Loucy (cell line): ENCODE data around the gene GFM1.

Experiments
- EZH2phosphoT487 ChIP-seq: fragments of 200-600 bp; IDR thresholded peaks from 2 replicates; pipeline ENCODE4 v1.6.1; 2018; ENCODE audit warnings: antibody characterized with exemption, mild to moderate bottlenecking, moderate library complexity, borderline replicate concordance
- TF ChIP-seq, protein P1 (sequence below): fragments of 200-600 bp; sonication (generic); conservative IDR thresholded peaks from 2 replicates; pipeline ENCODE4 v1.5.1; 2014; ENCODE audit warnings: mild to moderate bottlenecking, antibody characterized with exemption, low read length

DNA sequence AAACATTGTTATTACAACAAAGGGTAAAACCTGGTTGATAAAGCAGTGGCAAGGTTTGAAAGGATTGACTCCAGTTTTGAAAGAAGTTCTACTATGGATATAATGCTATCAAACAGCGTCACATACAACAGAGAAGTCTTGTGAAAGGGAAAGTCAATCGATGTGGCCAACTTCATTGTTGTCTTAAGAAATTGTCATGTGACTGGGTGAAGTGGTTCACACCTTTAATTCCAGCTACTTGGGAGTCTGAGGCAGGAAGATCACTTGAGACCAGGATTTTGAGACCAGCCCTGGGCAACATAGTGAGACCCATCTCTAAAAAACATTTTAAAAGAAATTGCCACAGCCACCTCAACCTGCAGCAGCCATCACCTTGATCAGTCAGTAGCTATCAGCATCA is 34.4 kb downstream of the GFM1 start:
- TF ChIP-seq, protein P1, sequence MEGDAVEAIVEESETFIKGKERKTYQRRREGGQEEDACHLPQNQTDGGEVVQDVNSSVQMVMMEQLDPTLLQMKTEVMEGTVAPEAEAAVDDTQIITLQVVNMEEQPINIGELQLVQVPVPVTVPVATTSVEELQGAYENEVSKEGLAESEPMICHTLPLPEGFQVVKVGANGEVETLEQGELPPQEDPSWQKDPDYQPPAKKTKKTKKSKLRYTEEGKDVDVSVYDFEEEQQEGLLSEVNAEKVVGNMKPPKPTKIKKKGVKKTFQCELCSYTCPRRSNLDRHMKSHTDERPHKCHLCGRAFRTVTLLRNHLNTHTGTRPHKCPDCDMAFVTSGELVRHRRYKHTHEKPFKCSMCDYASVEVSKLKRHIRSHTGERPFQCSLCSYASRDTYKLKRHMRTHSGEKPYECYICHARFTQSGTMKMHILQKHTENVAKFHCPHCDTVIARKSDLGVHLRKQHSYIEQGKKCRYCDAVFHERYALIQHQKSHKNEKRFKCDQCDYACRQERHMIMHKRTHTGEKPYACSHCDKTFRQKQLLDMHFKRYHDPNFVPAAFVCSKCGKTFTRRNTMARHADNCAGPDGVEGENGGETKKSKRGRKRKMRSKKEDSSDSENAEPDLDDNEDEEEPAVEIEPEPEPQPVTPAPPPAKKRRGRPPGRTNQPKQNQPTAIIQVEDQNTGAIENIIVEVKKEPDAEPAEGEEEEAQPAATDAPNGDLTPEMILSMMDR: no peak
- TF ChIP-seq EZH2phosphoT487: no peak
